D721Med (cell line): ENCODE results near the gene WNT8A.

Source experiments
- DNase-seq: peaks from one replicate; pipeline ENCODE4 v3.0.0; 2011; ENCODE audit warnings: low spot score; ENCODE audit not compliant: insufficient read length
- FAIRE-seq: peaks from 2 replicates; lab custom pipeline; 2011; peaks lifted over from hg19 to GRCh38; lab: Jason Lieb, UNC
- TF ChIP-seq, protein P1 (sequence below): IDR thresholded peaks from 2 replicates; pipeline ENCODE4 v1.5.1; 2012; ENCODE audit warnings: mild to moderate bottlenecking, control low read depth; ENCODE audit not compliant: insufficient read depth; ENCODE audit errors: missing control alignments

Gene WNT8A

DNA sequence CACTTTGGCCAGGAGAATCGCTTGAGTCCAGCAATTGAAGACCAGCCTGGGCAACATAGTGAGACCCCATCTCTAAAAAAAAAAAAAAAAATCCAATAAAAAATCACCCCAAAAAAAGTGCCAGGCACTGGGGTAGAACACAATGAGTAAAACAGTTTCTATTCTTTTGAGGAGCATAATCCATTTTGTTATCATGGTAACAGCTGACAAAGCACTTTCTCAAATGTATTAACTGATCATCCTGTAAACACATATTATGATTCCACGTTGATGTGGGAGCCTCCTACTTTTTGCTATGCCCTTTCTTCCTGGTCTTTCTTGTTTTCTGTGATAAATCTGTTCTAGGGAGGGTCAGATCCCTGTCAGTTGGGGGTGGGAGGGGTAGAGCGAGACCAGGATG is 30.3 kb upstream of the WNT8A start:
- FAIRE-seq (no peak), DNase-seq (no peak)
- TF ChIP-seq, protein P1, sequence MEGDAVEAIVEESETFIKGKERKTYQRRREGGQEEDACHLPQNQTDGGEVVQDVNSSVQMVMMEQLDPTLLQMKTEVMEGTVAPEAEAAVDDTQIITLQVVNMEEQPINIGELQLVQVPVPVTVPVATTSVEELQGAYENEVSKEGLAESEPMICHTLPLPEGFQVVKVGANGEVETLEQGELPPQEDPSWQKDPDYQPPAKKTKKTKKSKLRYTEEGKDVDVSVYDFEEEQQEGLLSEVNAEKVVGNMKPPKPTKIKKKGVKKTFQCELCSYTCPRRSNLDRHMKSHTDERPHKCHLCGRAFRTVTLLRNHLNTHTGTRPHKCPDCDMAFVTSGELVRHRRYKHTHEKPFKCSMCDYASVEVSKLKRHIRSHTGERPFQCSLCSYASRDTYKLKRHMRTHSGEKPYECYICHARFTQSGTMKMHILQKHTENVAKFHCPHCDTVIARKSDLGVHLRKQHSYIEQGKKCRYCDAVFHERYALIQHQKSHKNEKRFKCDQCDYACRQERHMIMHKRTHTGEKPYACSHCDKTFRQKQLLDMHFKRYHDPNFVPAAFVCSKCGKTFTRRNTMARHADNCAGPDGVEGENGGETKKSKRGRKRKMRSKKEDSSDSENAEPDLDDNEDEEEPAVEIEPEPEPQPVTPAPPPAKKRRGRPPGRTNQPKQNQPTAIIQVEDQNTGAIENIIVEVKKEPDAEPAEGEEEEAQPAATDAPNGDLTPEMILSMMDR = no peak

DNA sequence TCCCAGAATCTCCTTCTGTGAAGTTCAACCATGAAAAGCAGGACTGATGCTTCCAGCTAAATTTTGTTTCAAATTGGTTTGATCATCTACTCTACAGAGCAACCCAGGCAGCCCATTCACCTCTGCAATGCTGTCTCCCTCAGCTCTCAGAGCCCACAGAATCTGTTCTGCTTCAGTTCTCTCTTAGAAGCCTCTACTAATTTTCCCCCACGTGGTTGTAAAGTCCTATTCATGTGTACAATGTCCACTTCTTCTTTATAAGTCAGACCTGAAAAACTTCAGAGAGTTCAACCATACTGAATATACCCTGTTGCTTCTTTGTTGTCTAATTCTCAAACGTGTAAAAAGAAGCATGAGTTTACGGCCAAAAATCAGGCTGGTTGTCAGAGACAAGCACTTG is 29.6 kb upstream of the WNT8A start:
- FAIRE-seq (no peak), DNase-seq (no peak)
- TF ChIP-seq, protein P1 = no peak

DNA sequence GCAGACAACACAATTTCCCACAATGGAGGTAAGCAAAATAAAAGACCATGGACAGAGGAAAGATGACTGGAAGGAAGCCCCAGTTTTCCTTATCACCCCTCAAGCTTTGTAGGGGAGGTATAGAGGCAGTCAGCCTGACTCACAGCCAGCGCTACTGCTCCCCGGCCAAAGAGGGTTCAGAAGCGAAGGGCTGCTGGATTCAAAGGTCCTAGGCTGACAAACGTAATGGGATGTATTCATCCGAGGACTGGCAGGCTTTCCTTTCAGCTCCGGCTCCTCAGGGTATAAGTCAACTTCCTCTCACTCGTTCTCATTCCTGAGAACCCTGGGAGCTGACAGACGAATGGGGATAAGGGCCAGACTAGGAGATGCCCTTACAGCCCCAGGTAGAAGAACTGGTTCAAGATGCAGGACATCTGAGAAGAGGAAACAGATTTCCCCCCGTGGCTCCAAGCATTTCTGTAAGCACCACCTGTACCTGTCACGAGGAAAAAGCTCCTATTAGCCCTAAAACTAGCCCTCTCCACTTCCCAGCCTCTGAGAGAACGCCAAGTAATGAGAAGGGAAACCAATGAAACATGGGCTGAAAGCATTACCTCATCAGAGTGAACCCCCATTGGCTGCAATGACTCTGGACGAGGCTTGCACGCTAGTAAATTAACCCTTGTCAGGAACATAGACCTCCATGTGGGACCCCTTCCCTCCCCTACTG is 28.8 kb upstream of the WNT8A start:
- no peak for FAIRE-seq
- TF ChIP-seq, protein P1 = no peak
- DNase-seq = no peak

DNA sequence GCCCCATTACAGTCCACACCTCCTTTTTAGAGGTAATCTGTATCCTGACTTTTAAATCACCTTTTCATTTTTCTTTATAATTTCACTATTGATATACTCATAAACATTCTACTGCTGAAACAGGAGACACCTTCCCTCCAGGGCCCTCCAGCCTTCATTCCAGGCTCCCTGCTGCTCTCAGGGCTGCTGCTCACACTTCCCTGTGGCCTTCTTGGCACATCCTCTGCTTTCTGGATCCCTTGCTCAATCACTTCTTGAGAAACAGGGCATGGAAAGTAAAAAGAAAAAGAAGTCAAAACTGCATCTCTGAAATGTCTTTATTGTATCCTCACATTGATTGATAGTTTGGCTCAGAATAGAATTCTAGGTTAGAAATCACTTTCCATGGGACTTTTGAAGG is 19.3 kb upstream of the WNT8A start:
- no peak for DNase-seq
- TF ChIP-seq, protein P1 = no peak
- no peak for FAIRE-seq

DNA sequence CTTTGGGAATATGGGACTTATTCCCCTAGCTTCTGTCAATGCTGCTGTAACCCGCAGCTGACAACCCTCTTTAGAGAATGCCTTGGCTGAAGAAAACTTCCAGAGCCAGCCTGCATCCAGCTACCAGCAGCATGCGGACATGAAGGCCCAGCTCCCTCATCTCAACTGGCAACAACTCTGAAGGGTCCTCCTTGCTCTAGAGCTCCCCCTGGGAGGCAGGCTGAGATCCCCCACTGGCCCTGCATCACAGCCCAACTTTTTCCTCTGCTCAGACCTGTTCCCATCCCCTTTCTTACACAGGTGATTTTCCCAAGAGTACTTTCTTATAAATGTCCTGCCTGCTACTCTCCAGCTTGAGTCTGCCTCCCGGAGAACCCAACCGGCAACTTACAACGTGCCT is 18.7 kb upstream of the WNT8A start:
- FAIRE-seq = no peak
- TF ChIP-seq, protein P1 = peak; percentile 37
- no peak for DNase-seq

DNA sequence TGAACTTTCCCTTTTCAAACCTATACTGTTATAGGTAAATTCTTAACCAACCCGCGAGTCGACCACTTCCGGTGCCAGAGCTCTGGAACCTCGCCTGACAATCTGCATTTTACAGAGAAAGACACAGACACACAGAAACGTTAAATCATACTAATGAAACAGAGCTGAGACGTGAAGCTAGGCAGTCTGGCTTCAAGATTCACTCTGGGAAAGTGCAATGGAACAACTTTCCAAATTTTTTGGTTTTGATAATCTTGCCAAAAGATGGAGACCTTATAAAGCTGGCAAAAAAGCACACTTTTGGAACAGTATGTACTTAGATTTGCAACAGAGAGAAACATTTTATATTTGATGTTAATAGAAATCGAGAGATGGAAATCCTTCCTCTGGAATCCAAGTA is 15.9 kb upstream of the WNT8A start:
- TF ChIP-seq, protein P1 = no peak
- FAIRE-seq = no peak

More for the DNA sequence above, 15.9 kb upstream of the WNT8A start:
- DNase-seq = no peak
